ENCODE results near the gene SCRN1. TPM values are rescaled to one million over a fixed set of nuclear protein-coding genes. Genes with fewer than 3 reads are reported as not detected.

Gene SCRN1
- total and polyA plus RNA-seq, 2 donors from 2014 or later: 22.2 to 85.6 TPM

DNA sequence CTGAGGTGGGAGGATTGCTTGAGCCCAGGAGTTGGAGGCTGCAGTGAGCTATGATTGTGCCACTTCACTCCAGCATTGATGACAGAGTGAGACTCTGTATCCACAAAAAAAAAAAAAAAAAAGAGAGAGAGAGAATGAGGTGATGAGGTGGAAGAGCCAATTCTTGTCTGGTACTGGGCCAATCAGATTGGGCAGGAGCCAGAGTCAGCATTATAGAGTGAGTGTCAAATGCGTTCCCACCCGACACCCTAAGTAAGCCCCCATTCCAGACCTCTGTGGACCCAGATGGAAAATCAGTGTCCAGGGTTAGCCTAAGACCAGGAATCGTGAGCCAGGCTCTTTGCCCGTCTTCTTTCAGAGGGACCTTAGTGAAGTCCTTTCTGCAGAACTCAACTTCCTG is 99.3 kb downstream of the SCRN1 start:
- no peak for FAIRE-seq
- no peak for DNase-seq
- no peaks in the 10 kb centered on the region for H3K27me3 ChIP-seq (ENCODE audit: control insufficient read depth, insufficient read depth, low read length)
- H3K27ac ChIP-seq (ENCODE audit: low read depth in 2 of 2, low read length in 2 of 2): no peak overlapping the region
- peaks cover 0 to 3% (median 0%) of the 10 kb centered on the region in 3 donors for H3K36me3 ChIP-seq (ENCODE audit: control insufficient read depth in 2 of 3, insufficient read depth in 3 of 3, low read length in 3 of 3)
- no peaks in the 10 kb centered on the region for H3K9me3 ChIP-seq (ENCODE audit: control insufficient read depth in 2 of 3, insufficient read depth in 1 of 3, low read length in 3 of 3)
- TF ChIP-seq CTCF (IDR thresholded peaks at IDR 0.05; ENCODE audit: borderline replicate concordance, extremely low read depth, insufficient read depth): no peak
- H3K9ac ChIP-seq (ENCODE audit: low read length in 3 of 3): no peak overlapping the region
- intact Hi-C loops (cut with DNase I): no loop called here
- H3K4me1 ChIP-seq (ENCODE audit: control insufficient read depth in 2 of 3, insufficient read depth in 2 of 3, low read depth in 1 of 3, low read length in 3 of 3): no peaks in the 10 kb centered on the region
- no peak overlapping the region for H3K4me3 ChIP-seq (ENCODE audit: low read length in 3 of 3)

- no peaks in the 10 kb centered on the region for H3K9me3 ChIP-seq (ENCODE audit: control insufficient read depth in 2 of 3, insufficient read depth in 1 of 3, low read length in 3 of 3)
- no peak for DNase-seq
- FAIRE-seq: no peak
- peaks cover 0 to 2% (median 0%) of the 10 kb centered on the region in 3 donors for H3K4me1 ChIP-seq (ENCODE audit: control insufficient read depth in 2 of 3, insufficient read depth in 2 of 3, low read depth in 1 of 3, low read length in 3 of 3)
- H3K27ac ChIP-seq (ENCODE audit: low read depth in 2 of 2, low read length in 2 of 2): no peak overlapping the region
- no peak overlapping the region for H3K4me3 ChIP-seq (ENCODE audit: low read length in 3 of 3)
- no peaks in the 10 kb centered on the region for H3K27me3 ChIP-seq (ENCODE audit: control insufficient read depth, insufficient read depth, low read length)
- no peak overlapping the region for H3K9ac ChIP-seq (ENCODE audit: low read length in 3 of 3)
- peaks cover 0 to 3% (median 0%) of the 10 kb centered on the region in 3 donors for H3K36me3 ChIP-seq (ENCODE audit: control insufficient read depth in 2 of 3, insufficient read depth in 3 of 3, low read length in 3 of 3)
- intact Hi-C loops (cut with DNase I): no loop called here
- TF ChIP-seq CTCF (IDR thresholded peaks at IDR 0.05; ENCODE audit: borderline replicate concordance, extremely low read depth, insufficient read depth): no peak
These were observed 100.3 kb downstream of the SCRN1 start for GRCh38 chr7:29889288-29889687.

DNA sequence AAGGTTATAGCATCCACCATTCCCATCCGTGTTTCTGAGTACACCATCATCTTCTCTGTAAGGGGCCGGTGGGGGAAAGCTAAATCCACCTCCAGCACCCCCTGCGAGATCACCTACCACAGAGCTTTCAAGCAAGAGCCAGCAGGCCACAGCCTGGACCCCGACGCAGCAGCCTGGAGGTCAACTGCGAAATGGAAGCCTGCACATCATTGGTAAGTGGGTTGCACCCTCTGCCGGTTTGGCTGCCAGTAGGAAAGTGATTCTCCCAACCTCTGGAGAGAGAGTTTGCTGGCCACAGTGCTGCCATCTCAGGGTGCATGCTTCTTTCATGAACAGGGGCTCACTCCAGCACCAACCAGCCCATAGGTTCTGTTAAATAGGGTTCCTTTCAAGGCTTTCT is 101.6 kb downstream of the SCRN1 start:
- H3K4me3 ChIP-seq (ENCODE audit: low read length in 3 of 3): no peak overlapping the region
- H3K27me3 ChIP-seq (ENCODE audit: control insufficient read depth, insufficient read depth, low read length): no peaks in the 10 kb centered on the region
- no peak for FAIRE-seq
- H3K4me1 ChIP-seq (ENCODE audit: control insufficient read depth in 2 of 3, insufficient read depth in 2 of 3, low read depth in 1 of 3, low read length in 3 of 3): peaks cover 0 to 2% (median 0%) of the 10 kb centered on the region in 3 donors
- H3K9ac ChIP-seq (ENCODE audit: low read length in 3 of 3): no peak overlapping the region
- intact Hi-C loops (cut with DNase I): no loop called here
- no peak for TF ChIP-seq CTCF (IDR thresholded peaks at IDR 0.05; ENCODE audit: borderline replicate concordance, extremely low read depth, insufficient read depth)
- no peaks in the 10 kb centered on the region for H3K9me3 ChIP-seq (ENCODE audit: control insufficient read depth in 2 of 3, insufficient read depth in 1 of 3, low read length in 3 of 3)
- DNase-seq: no peak
- H3K36me3 ChIP-seq (ENCODE audit: control insufficient read depth in 2 of 3, insufficient read depth in 3 of 3, low read length in 3 of 3): peaks cover 0 to 3% (median 0%) of the 10 kb centered on the region in 3 donors
- no peak overlapping the region for H3K27ac ChIP-seq (ENCODE audit: low read depth in 2 of 2, low read length in 2 of 2)

DNA sequence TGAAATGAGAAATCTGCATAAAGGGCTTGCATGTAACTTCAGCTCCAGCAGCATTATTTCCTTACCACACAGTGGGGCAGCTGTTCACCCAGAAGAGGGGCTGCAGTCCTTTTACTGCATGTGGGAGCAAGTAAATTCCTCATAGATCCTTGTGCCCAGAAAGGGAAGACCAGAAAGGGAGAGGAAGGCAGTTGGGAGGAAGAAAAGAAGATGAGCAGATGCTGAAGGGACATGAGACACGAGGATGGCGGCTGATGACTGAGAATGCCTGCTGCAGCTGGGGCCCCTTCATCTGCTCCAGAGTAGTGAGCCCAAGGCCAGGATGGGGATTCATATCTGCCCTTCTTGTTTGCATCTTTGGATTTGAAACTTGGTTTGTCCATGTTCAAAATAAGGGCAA is 102.8 kb downstream of the SCRN1 start:
- H3K36me3 ChIP-seq (ENCODE audit: control insufficient read depth in 2 of 3, insufficient read depth in 3 of 3, low read length in 3 of 3): peaks cover 0 to 3% (median 0%) of the 10 kb centered on the region in 3 donors
- intact Hi-C loops (cut with DNase I): no loop called here
- H3K4me3 ChIP-seq (ENCODE audit: low read length in 3 of 3): no peak overlapping the region
- TF ChIP-seq CTCF (IDR thresholded peaks at IDR 0.05; ENCODE audit: borderline replicate concordance, extremely low read depth, insufficient read depth): no peak
- peaks cover 0 to 2% (median 0%) of the 10 kb centered on the region in 3 donors for H3K4me1 ChIP-seq (ENCODE audit: control insufficient read depth in 2 of 3, insufficient read depth in 2 of 3, low read depth in 1 of 3, low read length in 3 of 3)
- no peaks in the 10 kb centered on the region for H3K27me3 ChIP-seq (ENCODE audit: control insufficient read depth, insufficient read depth, low read length)
- H3K9me3 ChIP-seq (ENCODE audit: control insufficient read depth in 2 of 3, insufficient read depth in 1 of 3, low read length in 3 of 3): no peaks in the 10 kb centered on the region
- H3K9ac ChIP-seq (ENCODE audit: low read length in 3 of 3): no peak overlapping the region
- no peak for FAIRE-seq
- H3K27ac ChIP-seq (ENCODE audit: low read depth in 2 of 2, low read length in 2 of 2): no peak overlapping the region
- no peak for DNase-seq

Measured in kidney (tissue), 14 donors.